ENCODE measurements around the gene LCN6.
A peak's percentile ranks its signal among the peaks of the same experiment; 100 is the strongest.
"Not testable (repeated sequence)": the region's sequence is repeated elsewhere in the genome, so short reads cannot be mapped to it uniquely, and the experiment has no call there.

Gene LCN6

GRCh38 chr9:136782452-136782851 is 34.1 kb upstream of the LCN6 start:
- no peak for DNase-seq (ENCODE audit: low spot score)

DNA sequence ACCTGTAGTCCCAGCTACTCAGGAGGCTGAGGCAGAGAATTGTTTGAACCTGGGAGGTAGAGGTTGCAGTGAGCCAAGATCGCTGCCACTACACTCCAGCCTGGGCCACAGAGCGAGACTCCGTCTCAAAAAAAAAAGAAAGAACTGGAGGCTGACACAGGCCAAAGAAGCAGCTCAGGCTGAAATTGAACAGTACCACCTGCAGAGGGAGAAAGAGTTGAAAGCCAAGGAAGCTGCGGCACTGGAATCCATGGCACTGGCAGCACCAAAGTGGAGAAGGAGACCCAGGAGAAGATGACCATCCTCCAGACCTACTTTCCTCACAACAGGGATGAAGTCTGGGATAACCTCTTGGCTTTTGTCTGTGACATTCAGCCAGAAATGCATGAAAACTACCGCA is 31.5 kb upstream of the LCN6 start:
- no peak for DNase-seq (ENCODE audit: low spot score)

- no peak for DNase-seq (ENCODE audit: low spot score)
Observed at GRCh38 chr9:136777359-136777758, 29.0 kb upstream of the LCN6 start.

DNA sequence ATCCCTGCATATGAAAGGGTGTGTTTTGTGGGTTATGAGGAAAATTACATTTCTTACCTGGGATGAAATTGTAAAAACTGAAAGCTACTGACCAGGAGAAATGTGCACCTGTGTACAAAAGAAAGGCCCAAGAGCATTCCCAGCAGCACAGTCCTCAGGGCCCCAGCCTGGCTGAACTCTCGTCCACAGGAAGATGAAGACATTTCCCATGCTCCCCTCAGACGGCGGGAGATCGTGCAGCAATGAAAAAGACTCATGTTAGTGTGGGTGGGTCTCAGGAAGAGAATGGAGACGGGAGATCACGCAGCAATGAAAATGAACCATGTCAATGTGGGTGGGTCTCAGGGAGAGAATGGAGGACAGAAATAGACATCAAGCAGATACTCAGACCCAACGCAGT is 28.6 kb upstream of the LCN6 start:
- no peak for DNase-seq (ENCODE audit: low spot score)

DNA sequence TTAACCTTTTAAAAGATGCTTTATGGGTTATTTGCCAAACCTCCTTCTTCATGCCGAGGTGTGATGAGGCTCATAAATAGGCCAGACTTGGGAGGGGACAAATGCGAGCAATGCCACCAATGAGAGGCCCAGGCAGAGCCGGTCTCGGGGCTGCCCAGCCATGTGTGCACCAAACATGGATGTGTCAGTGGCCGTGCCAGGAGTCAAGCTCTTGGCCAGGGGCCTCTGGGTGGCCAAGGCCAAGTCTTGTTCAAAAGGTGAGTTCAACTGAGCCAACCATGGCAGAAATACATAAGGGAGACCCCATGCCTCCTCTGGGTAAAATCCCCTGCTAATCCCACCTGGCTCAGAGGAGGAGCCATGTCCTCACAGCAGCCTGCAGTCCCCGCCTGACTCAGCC is 26.9 kb upstream of the LCN6 start:
- DNase-seq (ENCODE audit: low spot score): no peak

DNA sequence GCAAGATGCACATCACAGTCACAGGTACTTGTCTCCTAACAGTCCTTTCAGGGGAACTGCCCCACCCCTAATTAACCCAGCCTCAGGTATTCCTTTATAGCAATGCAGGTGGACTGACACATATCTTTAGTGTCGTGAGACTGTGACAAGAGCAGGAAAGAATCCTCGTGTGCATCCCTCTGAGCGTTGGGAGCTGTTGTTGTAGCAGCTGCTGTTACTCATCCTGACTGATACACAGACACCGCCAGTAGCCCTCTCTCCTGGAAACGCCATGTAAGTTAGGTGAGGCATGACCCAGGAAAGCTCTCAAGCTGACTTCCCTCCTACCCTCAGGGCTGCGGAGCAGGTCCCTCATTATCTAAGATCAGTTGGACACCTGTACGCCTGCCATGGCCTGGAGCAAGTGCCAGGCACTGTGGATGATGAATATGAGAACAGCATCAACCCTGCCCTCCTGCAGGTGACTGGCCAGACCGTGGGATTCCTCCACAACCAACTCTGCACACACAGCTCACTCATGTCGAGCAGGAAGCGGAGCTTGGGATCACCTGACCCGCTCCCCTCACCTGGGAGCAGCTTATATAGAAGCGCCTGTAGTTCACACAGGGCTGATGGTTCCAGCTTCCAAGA is 26.2 kb upstream of the LCN6 start:
- no peak for DNase-seq (ENCODE audit: low spot score)

GRCh38 chr9:136773386-136774044 is 25.2 kb upstream of the LCN6 start:
- DNase-seq (ENCODE audit: low spot score): no peak

DNA sequence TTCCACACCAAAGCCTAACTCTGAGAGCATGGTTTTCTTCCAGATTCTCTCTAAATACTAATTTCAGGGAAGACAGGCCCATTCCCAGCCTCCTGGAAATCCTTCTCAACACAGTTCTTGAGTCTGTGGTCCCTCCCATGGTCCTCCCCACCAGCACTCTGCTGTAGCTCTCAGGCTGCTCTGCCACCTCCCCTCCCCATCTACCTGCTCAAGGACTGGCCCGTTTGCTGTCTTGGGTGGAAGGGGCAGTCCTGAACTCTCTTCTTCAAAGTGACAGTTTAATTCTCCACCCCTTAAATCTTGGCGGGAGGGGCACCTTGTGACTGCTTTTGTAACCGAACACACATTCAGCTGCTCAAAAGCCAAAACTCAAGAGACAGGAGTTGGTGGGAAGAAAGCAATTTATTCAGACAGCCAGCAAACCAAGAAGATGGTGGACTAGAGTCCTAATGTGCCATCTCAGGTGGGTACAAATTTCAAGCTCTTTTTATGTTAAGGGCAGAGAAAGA is 23.6 kb upstream of the LCN6 start:
- no peak for DNase-seq (ENCODE audit: low spot score)

DNA sequence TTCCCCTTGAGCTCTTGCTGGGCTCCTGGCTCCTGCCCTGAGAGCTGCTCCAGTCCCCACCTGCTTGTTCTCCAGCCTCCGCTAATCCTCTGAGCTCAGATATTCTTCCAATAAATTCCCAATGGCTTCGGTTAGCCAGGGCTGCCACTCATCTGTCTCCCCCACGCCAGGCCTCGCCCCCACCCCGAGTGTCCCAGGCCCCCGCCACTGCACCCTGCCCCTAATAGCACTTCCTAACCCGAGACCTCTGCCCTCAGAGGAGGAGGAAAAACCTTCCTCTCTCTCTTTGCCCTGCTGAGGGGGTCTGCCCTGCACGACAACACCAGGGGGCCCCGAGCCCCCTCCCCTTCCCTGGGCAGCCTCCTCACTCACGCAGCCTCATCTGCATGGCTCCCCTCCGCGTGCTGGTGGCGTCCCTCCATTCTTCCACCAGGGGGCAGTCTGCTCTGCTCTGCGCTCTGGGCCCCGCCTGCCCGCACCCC is 21.4 kb upstream of the LCN6 start:
- peak; percentile 90 for DNase-seq (ENCODE audit: low spot score)

DNA sequence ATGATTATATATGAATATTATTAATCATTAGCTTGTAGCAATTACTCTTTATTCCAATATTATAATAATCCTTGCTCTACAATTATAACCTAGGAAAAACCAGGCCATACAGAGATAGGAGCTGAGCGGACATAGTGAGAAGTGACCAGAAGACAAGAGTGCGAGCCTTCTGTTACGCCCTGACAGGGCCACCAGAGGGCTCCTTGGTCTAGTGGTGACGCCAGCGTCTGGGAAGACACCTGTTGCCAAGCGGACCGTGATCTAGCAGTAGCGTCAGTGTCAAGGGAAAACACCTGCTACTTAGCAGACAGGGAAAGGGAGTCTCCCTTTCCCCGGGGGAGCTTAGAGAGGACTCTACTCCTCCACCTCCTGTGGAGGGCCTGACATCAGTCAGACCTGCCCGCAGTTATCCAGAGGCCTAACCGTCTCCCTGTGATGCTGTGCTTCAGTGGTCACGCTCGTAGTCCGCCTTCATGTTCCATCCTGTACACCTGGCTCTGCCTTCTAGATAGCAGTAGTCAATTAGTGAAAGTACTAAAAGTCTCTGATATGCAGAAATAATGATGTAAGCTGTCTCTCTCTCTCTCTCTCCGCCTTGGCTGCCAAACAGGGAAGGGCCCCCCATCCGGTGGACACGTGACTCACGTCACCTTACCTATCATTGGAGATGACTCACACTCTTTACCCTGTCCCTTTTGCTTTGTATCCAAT is 18.2 kb upstream of the LCN6 start:
- DNase-seq (ENCODE audit: low spot score): not testable (repeated sequence)

DNA sequence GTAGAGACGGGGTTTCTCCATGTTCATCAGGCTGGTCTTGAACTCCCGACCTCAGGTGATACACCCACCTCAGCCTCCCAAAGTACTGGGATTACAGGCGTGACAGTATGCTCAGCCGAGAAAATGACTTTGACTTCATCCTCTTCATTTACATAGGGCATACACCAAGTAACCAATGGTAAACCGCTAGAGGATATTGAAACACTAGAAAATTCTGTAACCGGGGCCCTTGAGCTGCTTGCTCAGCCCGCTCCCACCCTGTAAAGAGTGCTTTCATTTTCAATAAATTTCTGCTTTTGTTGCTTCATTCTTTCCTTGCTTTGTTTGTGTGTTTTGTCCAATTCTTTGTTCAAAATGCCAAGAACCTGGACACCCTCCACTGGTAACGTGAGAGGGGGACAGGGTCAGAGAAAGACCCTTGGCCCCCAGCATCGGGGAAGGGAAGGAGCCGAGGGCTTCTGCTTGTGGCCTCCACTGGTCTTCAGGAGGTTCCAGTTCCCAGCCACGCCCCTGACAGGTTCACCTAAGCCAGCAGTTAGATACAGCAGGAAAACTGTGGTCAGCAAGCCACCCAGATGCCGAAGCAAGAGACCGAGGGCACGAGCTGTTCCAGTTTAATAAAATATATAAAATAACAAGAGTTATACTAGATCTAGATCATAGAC is 17.6 kb upstream of the LCN6 start:
- not testable (repeated sequence) for DNase-seq (ENCODE audit: low spot score)

GRCh38 chr9:136765041-136765440 is 16.7 kb upstream of the LCN6 start:
- DNase-seq (ENCODE audit: low spot score): no peak

- DNase-seq (ENCODE audit: low spot score): no peak
Observed at GRCh38 chr9:136764301-136764891, 16.1 kb upstream of the LCN6 start, which contains the start of gene LCN15. Gene LCN15 (minus strand): TSS chr9:136764518. CDS start chr9:136764488, 30 bp downstream.

GRCh38 chr9:136763649-136764035 is 15.3 kb upstream of the LCN6 start:
- DNase-seq (ENCODE audit: low spot score): no peak

DNA sequence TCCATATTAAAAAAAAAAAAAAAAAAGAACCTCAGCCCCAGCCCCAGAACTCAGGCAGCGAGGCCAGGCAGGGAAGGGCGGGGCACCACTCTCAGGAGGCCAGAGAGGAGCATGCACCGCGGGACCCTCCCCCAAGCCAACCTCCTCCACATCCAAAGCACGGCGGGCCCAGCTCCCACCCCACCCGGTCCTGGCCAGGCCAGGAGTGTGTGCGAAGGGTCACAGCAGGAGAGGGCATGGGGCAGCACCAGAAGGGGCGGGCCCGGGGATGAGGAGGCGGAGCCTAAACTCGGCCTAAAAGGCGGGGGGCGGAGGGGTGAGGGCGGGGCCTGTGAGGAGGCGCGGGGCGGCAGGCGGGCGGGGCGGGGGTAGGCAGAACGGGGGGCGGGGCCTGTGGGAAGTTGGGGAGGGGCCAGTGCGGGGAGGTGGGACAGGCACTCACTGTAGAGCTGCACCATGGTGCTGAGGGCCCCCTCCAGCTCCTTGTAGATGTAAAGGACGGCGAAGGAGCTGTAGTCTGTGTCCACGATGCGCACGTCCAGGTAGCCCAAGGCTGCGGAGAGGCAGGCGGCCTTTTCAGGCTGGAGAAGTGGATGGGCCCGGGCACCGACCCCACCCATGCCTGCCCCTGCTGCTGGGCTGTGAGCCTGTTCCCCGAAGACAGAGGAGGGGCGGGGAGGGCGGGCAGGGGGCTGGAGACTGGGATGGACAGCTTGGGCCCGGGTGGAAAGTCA is 14.8 kb upstream of the LCN6 start:
- DNase-seq (ENCODE audit: low spot score): peak; percentile 95

- DNase-seq (ENCODE audit: low spot score): no peak
Observed at GRCh38 chr9:136762221-136762691, 13.9 kb upstream of the LCN6 start.

GRCh38 chr9:136761545-136761981 is 13.2 kb upstream of the LCN6 start:
- no peak for DNase-seq (ENCODE audit: low spot score)

DNA sequence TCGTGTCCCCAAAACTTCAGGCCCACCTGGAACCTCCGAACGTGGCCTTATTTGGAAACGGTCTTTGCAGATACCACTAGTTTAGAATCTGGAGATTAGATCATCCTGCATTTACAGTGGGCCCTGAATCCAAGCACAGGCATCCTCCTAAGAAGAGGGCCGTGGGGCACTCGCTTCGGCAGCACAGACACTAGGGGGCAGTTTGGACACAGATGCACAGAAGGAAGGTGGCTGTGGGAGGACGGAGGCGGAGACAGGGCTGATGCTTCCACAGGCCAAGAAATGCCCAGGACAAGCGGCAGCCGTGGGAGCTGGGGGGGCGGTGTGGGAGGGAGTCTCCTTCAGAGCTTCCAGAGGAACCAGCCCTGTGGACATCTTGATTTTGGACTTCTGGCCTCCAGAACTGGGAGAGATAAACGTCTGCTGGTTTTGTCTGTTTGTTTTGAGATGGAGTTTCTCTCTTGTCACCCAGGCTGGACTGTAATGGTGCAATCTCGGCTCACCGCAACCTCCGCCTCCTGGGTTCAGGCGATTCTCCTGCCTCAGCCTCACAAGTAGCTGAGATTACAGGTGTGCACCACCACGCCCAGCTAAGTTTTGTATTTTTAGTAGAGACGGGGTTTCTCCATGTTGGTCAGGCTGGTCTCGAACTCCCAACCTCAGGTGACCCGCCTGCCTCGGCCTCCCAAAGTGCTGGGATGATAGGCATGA is 12.7 kb upstream of the LCN6 start:
- DNase-seq (ENCODE audit: low spot score): peak; percentile 81

DNA sequence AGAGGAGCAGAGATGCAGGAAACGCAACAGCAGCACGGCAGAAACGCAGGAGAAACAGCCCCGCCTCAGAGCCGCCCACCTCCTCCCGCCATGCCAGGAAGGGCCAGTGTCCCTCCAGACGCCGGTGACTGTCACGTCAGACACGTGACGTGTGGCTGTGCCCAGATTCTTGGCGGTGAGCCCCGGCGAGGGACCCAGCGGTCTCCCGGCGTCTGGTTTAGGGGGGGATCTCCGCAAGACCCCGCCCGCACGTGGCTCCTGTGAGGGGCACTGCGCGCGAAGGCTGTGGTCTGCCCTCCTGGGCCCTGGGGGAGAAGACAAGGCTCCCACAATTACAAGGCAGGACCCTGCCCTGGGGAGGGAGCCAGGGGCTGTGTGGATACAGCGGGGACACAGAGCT is 12.1 kb upstream of the LCN6 start:
- no peak for DNase-seq (ENCODE audit: low spot score)

Data from HuH-7 (cell line).